NCI-H2171 (cell line): Measurements from ENCODE around the gene TMEM217.

Experiments
- DNase-seq: peaks from one replicate; lab custom pipeline; 2025; lab: John Stamatoyannopoulos, UW

The TMEM217 gene

GRCh38 chr6:37180075-37180474, 77.9 kb downstream of the TMEM217 start:
- no peak for DNase-seq

DNA sequence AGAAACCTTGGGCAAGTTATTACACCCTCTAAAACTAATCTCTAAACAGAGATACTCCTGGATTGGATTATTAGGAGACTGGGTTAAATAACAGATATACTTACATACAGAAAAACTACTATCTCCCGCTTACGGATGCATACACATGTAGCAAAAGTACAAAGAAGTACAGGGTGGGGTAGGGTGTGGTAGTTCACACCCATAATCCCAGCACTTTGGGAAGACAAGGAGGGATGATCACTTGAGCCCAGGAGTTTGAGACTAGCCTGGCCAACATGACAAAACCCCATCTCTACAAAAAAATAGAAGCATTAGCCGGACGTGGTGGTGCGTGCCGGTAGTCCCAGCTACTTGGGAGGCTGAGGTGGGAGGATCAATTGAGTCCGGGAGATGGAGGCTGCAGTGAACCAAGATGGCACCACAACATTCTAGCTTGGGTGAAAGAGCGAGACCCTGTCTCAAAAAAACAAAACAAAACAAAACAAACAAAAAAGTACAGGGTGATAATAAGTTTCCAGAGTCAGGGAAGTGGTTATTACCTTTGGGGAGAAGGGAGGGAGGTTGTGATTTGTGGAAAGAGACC, 79.9 kb downstream of the TMEM217 start:
- no peak for DNase-seq

DNA sequence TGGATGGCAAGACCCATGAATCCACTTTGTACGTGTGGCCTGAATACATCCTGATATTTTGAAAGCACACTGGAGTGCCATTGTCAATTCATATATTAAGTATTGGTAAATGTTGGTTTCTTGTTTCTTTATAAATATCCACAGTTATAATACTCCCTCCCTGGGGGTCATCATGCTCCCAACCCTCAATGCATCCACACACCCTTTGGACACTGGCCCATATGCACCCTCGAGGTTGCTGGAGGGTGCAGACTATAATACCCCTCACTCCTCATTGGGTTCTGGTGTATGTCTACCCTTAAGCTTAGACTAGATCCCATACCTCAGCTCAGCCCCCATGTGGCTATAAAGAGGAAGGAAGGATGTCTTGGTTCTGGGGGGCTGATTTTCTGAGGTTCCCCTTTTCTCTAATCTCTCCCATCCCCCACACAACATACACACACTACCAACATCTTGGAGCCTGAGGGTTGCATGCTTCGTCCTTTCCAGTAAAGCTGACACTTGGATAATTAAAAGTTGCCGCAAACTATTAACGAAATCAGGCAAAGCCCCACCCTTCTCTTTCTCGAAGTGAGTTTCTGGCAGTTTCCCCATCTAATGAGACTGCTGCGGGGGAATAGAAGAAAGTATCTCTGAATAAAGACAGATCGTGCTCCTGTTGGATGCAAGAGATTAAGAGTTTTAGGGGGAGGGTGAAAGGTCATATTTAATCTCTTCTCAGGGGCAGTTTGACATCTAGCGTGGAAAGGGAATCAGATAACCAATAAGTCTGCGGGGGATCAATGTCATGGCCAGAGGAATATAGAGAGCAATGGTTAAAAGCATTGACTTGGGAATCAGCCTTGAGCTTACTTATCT, 80.6 kb downstream of the TMEM217 start:
- no peak for DNase-seq

GRCh38 chr6:37176268-37177076, 81.5 kb downstream of the TMEM217 start:
- DNase-seq, result no peak

GRCh38 chr6:37175332-37176267, 82.3 kb downstream of the TMEM217 start:
- DNase-seq, result no peak

DNA sequence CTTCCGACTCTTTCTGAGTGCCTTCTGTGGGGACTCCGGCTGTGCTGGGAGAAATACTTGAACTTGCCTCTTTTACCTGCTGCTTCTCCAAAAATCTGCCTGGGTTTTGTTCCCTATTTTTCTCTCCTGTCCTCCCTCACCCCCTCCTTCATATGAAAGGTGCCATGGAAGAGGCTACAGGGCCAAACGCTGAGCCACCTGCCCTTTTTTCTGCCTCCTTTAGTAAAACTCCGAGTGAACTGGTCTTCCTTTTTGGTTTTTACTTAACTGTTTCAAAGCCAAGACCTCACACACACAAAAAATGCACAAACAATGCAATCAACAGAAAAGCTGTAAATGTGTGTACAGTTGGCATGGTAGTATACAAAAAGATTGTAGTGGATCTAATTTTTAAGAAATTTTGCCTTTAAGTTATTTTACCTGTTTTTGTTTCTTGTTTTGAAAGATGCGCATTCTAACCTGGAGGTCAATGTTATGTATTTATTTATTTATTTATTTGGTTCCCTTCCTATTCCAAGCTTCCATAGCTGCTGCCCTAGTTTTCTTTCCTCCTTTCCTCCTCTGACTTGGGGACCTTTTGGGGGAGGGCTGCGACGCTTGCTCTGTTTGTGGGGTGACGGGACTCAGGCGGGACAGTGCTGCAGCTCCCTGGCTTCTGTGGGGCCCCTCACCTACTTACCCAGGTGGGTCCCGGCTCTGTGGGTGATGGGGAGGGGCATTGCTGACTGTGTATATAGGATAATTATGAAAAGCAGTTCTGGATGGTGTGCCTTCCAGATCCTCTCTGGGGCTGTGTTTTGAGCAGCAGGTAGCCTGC, 83.2 kb downstream of the TMEM217 start:
- DNase-seq, result no peak

- no peak for DNase-seq
Observed at GRCh38 chr6:37174196-37174514, 83.8 kb downstream of the TMEM217 start.

DNA sequence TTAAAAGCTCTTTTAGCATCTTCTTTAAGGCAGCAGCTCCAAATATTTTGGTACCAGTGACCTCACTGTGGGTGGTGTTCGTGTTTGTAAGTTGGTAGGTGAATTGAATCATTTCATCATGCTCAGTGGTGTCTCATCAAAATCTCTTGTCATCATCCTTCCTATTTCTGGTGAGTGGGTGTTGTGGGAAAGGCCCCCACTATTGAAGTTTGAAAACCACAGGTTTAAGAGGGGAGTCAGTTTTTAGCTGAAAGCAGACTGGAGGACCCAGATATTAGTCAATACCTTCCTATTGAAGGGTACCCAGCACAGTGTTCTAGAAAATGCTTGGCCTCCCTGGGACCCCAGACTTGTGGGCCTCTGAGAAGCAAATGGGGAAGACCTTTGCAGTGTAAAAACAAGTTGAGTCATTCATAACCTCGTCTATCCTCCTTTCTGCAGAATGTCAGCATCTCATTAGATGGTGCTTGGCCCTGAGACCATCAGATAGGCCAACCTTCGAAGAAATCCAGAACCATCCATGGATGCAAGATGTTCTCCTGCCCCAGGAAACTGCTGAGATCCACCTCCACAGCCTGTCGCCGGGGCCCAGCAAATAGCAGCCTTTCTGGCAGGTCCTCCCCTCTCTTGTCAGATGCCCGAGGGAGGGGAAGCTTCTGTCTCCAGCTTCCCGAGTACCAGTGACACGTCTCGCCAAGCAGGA, 84.3 kb downstream of the TMEM217 start:
- no peak for DNase-seq

- DNase-seq, result no peak
Observed at GRCh38 chr6:37172912-37173492, 84.9 kb downstream of the TMEM217 start.

- DNase-seq, result peak; percentile 76
Observed at GRCh38 chr6:37171970-37172812, 85.8 kb downstream of the TMEM217 start.

- DNase-seq, result no peak
Observed at GRCh38 chr6:37171201-37171969, 86.6 kb downstream of the TMEM217 start.

DNA sequence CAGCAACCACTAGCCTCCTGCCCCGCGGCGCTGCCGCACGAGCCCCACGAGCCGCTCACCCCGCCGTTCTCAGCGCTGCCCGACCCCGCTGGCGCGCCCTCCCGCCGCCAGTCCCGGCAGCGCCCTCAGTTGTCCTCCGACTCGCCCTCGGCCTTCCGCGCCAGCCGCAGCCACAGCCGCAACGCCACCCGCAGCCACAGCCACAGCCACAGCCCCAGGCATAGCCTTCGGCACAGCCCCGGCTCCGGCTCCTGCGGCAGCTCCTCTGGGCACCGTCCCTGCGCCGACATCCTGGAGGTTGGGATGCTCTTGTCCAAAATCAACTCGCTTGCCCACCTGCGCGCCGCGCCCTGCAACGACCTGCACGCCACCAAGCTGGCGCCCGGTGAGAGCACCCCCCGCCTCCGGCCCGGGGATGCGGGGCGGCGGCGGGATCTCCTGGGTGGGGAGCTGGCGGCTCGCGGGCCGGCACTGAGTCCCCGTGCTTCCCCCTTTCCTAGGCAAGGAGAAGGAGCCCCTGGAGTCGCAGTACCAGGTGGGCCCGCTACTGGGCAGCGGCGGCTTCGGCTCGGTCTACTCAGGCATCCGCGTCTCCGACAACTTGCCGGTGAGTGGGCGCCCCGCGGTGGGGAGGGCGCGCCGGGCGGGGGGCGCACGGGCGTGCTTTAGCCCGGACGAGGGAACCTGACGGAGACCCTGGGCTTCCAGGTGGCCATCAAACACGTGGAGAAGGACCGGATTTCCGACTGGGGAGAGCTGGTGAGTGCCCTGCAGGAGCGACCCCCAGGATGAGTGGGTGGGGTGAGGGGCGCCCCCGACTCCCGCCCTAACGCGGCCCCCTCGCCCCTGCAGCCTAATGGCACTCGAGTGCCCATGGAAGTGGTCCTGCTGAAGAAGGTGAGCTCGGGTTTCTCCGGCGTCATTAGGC, 87.4 kb downstream of the TMEM217 start:
- DNase-seq, result peak; percentile 57

DNA sequence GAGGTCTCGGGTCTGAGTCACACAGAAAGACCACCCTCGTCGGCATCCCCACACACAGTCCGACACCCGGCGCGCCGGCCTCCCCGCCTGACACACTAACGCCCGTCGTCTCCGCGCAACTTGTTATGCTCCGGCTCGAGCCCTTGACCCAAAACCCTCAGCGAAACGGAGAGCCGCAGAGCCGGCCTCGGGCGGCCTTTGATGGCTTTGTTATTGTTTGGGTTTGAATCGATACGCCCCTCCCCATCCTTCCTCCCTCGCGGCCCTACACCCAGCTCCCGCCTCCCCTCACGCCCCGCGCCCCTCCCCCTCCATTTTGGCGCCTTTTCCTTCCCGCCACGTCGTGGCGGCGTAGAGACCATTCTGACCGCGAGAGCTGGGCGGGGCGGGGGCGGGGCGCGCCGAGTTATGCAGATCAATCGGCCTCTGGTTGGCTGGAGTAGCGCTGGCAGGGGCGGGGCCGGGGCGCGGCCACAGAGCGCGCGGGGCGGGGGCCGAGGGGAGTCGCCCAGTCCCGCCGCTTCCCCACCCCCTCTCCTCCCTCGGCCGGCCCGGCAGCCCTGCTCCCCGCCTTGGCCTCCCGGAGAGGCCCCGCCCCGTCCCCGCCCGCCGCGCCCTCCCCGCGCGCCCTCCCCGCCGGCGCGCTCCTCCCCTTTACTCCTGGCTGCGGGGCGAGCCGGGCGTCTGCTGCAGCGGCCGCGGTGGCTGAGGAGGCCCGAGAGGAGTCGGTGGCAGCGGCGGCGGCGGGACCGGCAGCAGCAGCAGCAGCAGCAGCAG, 88.3 kb downstream of the TMEM217 start, which contains the start of gene PIM1:
PIM1 (plus strand) TSS at position 657 of the 777 bp plus-strand sequence. CDS start 424 bp downstream, outside the sequence.
- DNase-seq, result peak; percentile 97

- DNase-seq, result peak; percentile 62
Observed at GRCh38 chr6:37168811-37169495, 89.0 kb downstream of the TMEM217 start.

GRCh38 chr6:37168163-37168758, 89.7 kb downstream of the TMEM217 start:
- no peak for DNase-seq
